Naive thymus-derived CD4-positive, alpha-beta T cell (primary cell): ENCODE data around the gene TRIM54. TPM values are rescaled to one million over a fixed set of nuclear protein-coding genes. Genes with fewer than 3 reads are reported as not detected.
"Not testable (repeated sequence)": the region's sequence is repeated elsewhere in the genome, so short reads cannot be mapped to it uniquely, and the experiment has no call there.

Experiments
- ATAC-seq: fragments of 150-1000 bp; cut with Tn5 transposase; 2 replicates; pipeline ENCODE4 v1.10.0; 2021; ENCODE audit warnings: mild to moderate bottlenecking, moderate library complexity
- CTCF ChIA-PET: fragments of 350-600 bp; sonication (Branson Sonifier 250); formaldehyde crosslinking; loops from one replicate; lab custom pipeline; 2021; ENCODE audit warnings: antibody characterized with exemption; lab: Charles Lee
- POLR2A ChIA-PET: fragments of 350-600 bp; sonication (Branson Sonifier 250); formaldehyde crosslinking; loops from one replicate; lab custom pipeline; 2021; ENCODE audit warnings: antibody characterized with exemption, inconsistent platforms; lab: Charles Lee
- DNase-seq, 9 donors: peaks; one replicate each; pipeline versions ENCODE4 v3.0.0 to v3.0.0-alpha.2; 2020 to 2022; ENCODE audit warnings: mixed read lengths in 1 of 9
- H3K27ac ChIP-seq: one replicate; pipeline ENCODE4 v1.7.0; 2013; ENCODE audit warnings: mild to moderate bottlenecking, low read depth, low read length, moderate library complexity
- H3K27me3 ChIP-seq, 2 donors: one replicate each; pipeline ENCODE4 v1.7.0; 2013; ENCODE audit warnings: low read length in 2 of 2, mild to moderate bottlenecking in 2 of 2, moderate library complexity in 2 of 2; ENCODE audit not compliant: control insufficient read depth in 2 of 2, insufficient read depth in 2 of 2
- H3K36me3 ChIP-seq, 3 experiments: 1 replicate in 2 of 3; 2 replicates in 1 of 3; pipeline ENCODE4 v1.7.0; 2013; ENCODE audit warnings: low read length in 3 of 3, mild to moderate bottlenecking in 3 of 3, moderate library complexity in 1 of 3; ENCODE audit not compliant: insufficient read depth in 3 of 3, control insufficient read depth in 2 of 3
- H3K4me1 ChIP-seq, 2 donors: one replicate each; pipeline ENCODE4 v1.7.0; 2013; ENCODE audit warnings: low read length in 2 of 2, mild to moderate bottlenecking in 2 of 2, moderate library complexity in 1 of 2; ENCODE audit not compliant: control insufficient read depth in 2 of 2, insufficient read depth in 2 of 2
- H3K4me3 ChIP-seq: 2 replicates; pipeline ENCODE4 v1.7.0; 2013; ENCODE audit warnings: mild to moderate bottlenecking, low read length
- H3K9me3 ChIP-seq, 3 experiments: 1 replicate in 2 of 3; 2 replicates in 1 of 3; pipeline ENCODE4 v1.7.0; 2013; ENCODE audit warnings: low read length in 3 of 3; ENCODE audit not compliant: control insufficient read depth in 2 of 3
- H3K27ac Mint-ChIP-seq, 9 donors: one replicate each; pipeline ENCODE4 v1.8.0; 2020 to 2022; ENCODE audit warnings: mixed read lengths in 9 of 9, mild to moderate bottlenecking in 8 of 9, moderate library complexity in 5 of 9, inconsistent platforms in 2 of 9
- H3K27me3 Mint-ChIP-seq, 5 donors: one replicate each; pipeline ENCODE4 v1.8.0; 2021 to 2022; ENCODE audit warnings: mixed read lengths in 5 of 5, mild to moderate bottlenecking in 1 of 5
- H3K36me3 Mint-ChIP-seq, 5 donors: one replicate each; pipeline ENCODE4 v1.8.0; 2020 to 2022; ENCODE audit warnings: mixed read lengths in 5 of 5, mild to moderate bottlenecking in 3 of 5, inconsistent platforms in 1 of 5
- H3K4me1 Mint-ChIP-seq, 7 donors: one replicate each; pipeline ENCODE4 v1.8.0; 2020 to 2022; ENCODE audit warnings: mixed read lengths in 7 of 7, mild to moderate bottlenecking in 3 of 7, inconsistent platforms in 1 of 7
- H3K4me3 Mint-ChIP-seq, 10 donors: one replicate each; pipeline ENCODE4 v1.8.0; 2020 to 2022; ENCODE audit warnings: mild to moderate bottlenecking in 10 of 10, mixed read lengths in 10 of 10, moderate library complexity in 6 of 10, inconsistent platforms in 2 of 10
- H3K9me3 Mint-ChIP-seq, 11 donors: one replicate each; pipeline ENCODE4 v1.8.0; 2020 to 2022; ENCODE audit warnings: mixed read lengths in 11 of 11, mild to moderate bottlenecking in 4 of 11, inconsistent platforms in 1 of 11, moderate library complexity in 1 of 11
- intact Hi-C, 2 donors: fragments of 100-400 bp; cut with micrococcal nuclease; formaldehyde crosslinking; loops; one replicate each; pipeline ENCODE4 v1.15.1; 2023
- polyA plus RNA-seq, 2 donors: library from polyadenylated mRNA; unstranded; fragments of 300-500 nt; fragmentation: Illumina TruSeq; gene quantifications; one replicate each; pipeline ENCODE4 v1.2.3, GENCODE V29; 2021
- total RNA-seq, 6 experiments: library from RNA in 5 of 6; stranded (reverse) in 5 of 6; gene quantifications; 1 replicate in 5 of 6; 2 replicates in 1 of 6; pipeline ENCODE4 v1.2.3 and lab custom pipeline; 2021 to 2026

Gene TRIM54
- total and polyA plus RNA-seq, 7 experiments from 2014 or later: not detected

- H3K9me3 ChIP-seq, DNase-seq, H3K27ac ChIP-seq, H3K27me3 Mint-ChIP-seq, H3K4me3 ChIP-seq, intact Hi-C loops, H3K27me3 ChIP-seq, ATAC-seq, H3K9me3 Mint-ChIP-seq: not testable (repeated sequence)
- POLR2A ChIA-PET: interaction anchor here (0.7 to 4.2 kb wide), 3 partner anchors 11 to 30 kb away, joined by 4 to 21 read pairs (median 4); partner anchors contain the start of gene MPV17
- Mint-ChIP-seq H3K4me1 (peaks cover 37 to 84% (median 69%) of the 10 kb centered on the region in 7 donors), H3K27ac (peak overlapping the region in 3 of 9 donors; percentile 39 to 83 (median 62)), H3K4me3 (peak overlapping the region in 5 of 10 donors; percentile 35 to 100 (median 58)), H3K36me3 (peaks cover 0 to 11% (median 4%) of the 10 kb centered on the region in 5 donors)
- CTCF ChIA-PET: interaction anchor here (0.6 kb wide), 1 partner anchor 50 kb away, joined by 4 read pairs; no protein-coding TSS in a partner anchor
- peaks cover 0 to 12% (median 0%) of the 10 kb centered on the region in 3 experiments for H3K36me3 ChIP-seq
- peaks cover 24 to 36% of the 10 kb centered on the region in 2 donors for H3K4me1 ChIP-seq
Observed at GRCh38 chr2:27353386-27353761, 71.1 kb downstream of the TRIM54 start.

- intact Hi-C loops: no loop called here
- peak overlapping the region in 9 of 10 donors; percentile 42 to 100 (median 65) for H3K4me3 Mint-ChIP-seq
- H3K9me3 ChIP-seq: no peaks in the 10 kb centered on the region
- peak overlapping the region in 4 of 9 donors; percentile 39 to 83 (median 53) for H3K27ac Mint-ChIP-seq
- POLR2A ChIA-PET: interaction anchor here (0.7 to 4.2 kb wide), 4 partner anchors 10 to 36 kb away, joined by 4 to 21 read pairs (median 4); partner anchors contain the start of gene MPV17
- H3K4me3 ChIP-seq: no peak overlapping the region
- H3K4me1 Mint-ChIP-seq: peaks cover 40 to 86% (median 71%) of the 10 kb centered on the region in 7 donors
- H3K27me3 ChIP-seq: no peaks in the 10 kb centered on the region
- DNase-seq (no peak), ATAC-seq (no peak)
- no peak overlapping the region for H3K27ac ChIP-seq
- CTCF ChIA-PET: no interaction called here
- peaks cover 0 to 6% (median 0%) of the 10 kb centered on the region in 11 donors for H3K9me3 Mint-ChIP-seq
- peaks cover 24 to 36% of the 10 kb centered on the region in 2 donors for H3K4me1 ChIP-seq
- H3K36me3 ChIP-seq: peaks cover 0 to 12% (median 0%) of the 10 kb centered on the region in 3 experiments
- no peaks in the 10 kb centered on the region for H3K27me3 Mint-ChIP-seq
- peaks cover 0 to 12% (median 7%) of the 10 kb centered on the region in 5 donors for H3K36me3 Mint-ChIP-seq
Observed at GRCh38 chr2:27353762-27354596, 71.8 kb downstream of the TRIM54 start.

GRCh38 chr2:27354597-27354927, 72.3 kb downstream of the TRIM54 start:
- DNase-seq: no peak
- peaks cover 0 to 6% (median 0%) of the 10 kb centered on the region in 11 donors for H3K9me3 Mint-ChIP-seq
- POLR2A ChIA-PET: interaction anchor here (0.7 to 4.2 kb wide), 2 partner anchors 31 to 37 kb away, joined by 5 to 21 read pairs; partner anchors contain the start of gene MPV17
- Histone ChIP-seq H3K4me1 (peaks cover 24 to 36% of the 10 kb centered on the region in 2 donors), H3K36me3 (peaks cover 0 to 12% (median 0%) of the 10 kb centered on the region in 3 experiments), H3K27me3 (no peaks in the 10 kb centered on the region), H3K9me3 (no peaks in the 10 kb centered on the region), H3K27ac (no peak overlapping the region), H3K4me3 (no peak overlapping the region)
- peaks cover 40 to 81% (median 67%) of the 10 kb centered on the region in 7 donors for H3K4me1 Mint-ChIP-seq
- H3K4me3 Mint-ChIP-seq: peak overlapping the region in 9 of 10 donors; percentile 42 to 100 (median 66)
- intact Hi-C loops: no loop called here
- no peak for ATAC-seq
- peak overlapping the region in 2 of 9 donors; percentile 39 to 52 for H3K27ac Mint-ChIP-seq
- H3K27me3 Mint-ChIP-seq: no peaks in the 10 kb centered on the region
- peaks cover 0 to 11% (median 7%) of the 10 kb centered on the region in 5 donors for H3K36me3 Mint-ChIP-seq
- CTCF ChIA-PET: no interaction called here

- POLR2A ChIA-PET: interaction anchor here (1.0 to 2.9 kb wide), 12 partner anchors 11 to 274 kb away, joined by 3 to 65 read pairs (median 6); partner anchors contain the start of genes ATRAID, EIF2B4, MPV17 and NRBP1
- H3K4me3 Mint-ChIP-seq: peak overlapping the region; percentile 95 to 100 (median 98)
- intact Hi-C loops: loop anchor here (1.0 to 5.0 kb wide), 16 partner anchors 14 to 1324 kb away; partner anchors contain the start of genes IFT172 (in 2 of the 2), NRBP1 (in 2 of the 2), PPM1G (in 2 of the 2) and AGBL5 (in 1 of the 2)
- Histone ChIP-seq H3K4me1 (peaks cover 24 to 36% of the 10 kb centered on the region in 2 donors), H3K9me3 (no peaks in the 10 kb centered on the region), H3K27me3 (no peaks in the 10 kb centered on the region), H3K36me3 (peaks cover 0 to 12% (median 0%) of the 10 kb centered on the region in 3 experiments), H3K27ac (peak overlapping the region; percentile 91), H3K4me3 (peak overlapping the region; percentile 96)
- CTCF ChIA-PET: no interaction called here
- DNase-seq (no peak), ATAC-seq (peak; percentile 34)
- no peaks in the 10 kb centered on the region for H3K27me3 Mint-ChIP-seq
- peaks cover 0 to 8% (median 4%) of the 10 kb centered on the region in 5 donors for H3K36me3 Mint-ChIP-seq
- H3K9me3 Mint-ChIP-seq: peaks cover 0 to 6% (median 0%) of the 10 kb centered on the region in 11 donors
- H3K4me1 Mint-ChIP-seq: peaks cover 40 to 68% (median 60%) of the 10 kb centered on the region in 7 donors
- H3K27ac Mint-ChIP-seq: peak overlapping the region; percentile 96 to 100 (median 99)
Observed at GRCh38 chr2:27356056-27356381, 73.8 kb downstream of the TRIM54 start.

- Histone ChIP-seq H3K36me3 (peaks cover 0 to 12% (median 0%) of the 10 kb centered on the region in 3 experiments), H3K27ac (peak within 1 kb of the TSS; percentile 91), H3K27me3 (no peaks in the 10 kb centered on the region), H3K9me3 (no peaks in the 10 kb centered on the region), H3K4me1 (peaks cover 24 to 34% of the 10 kb centered on the region in 2 donors), H3K4me3 (peak within 1 kb of the TSS; percentile 96)
- peak; percentile 85 for ATAC-seq
- Mint-ChIP-seq H3K27me3 (no peaks in the 10 kb centered on the region), H3K4me3 (peak within 1 kb of the TSS; percentile 95 to 100 (median 98)), H3K4me1 (peaks cover 38 to 63% (median 56%) of the 10 kb centered on the region in 7 donors), H3K9me3 (peaks cover 0 to 6% (median 0%) of the 10 kb centered on the region in 11 donors), H3K27ac (peak within 1 kb of the TSS; percentile 96 to 100 (median 99)), H3K36me3 (peaks cover 0 to 8% (median 4%) of the 10 kb centered on the region in 5 donors)
- peak; percentile 76 to 94 (median 92) for DNase-seq
- POLR2A ChIA-PET: interaction anchor here (1.0 to 2.9 kb wide), 13 partner anchors 12 to 274 kb away, joined by 3 to 65 read pairs (median 5); partner anchors contain the start of genes ATRAID, EIF2B4, MPV17 and NRBP1
- CTCF ChIA-PET: interaction anchor here (1.0 kb wide), 2 partner anchors 13 to 16 kb away, joined by 3 to 4 read pairs; no protein-coding TSS in a partner anchor
- intact Hi-C loops: loop anchor here (1.0 to 5.0 kb wide), 17 partner anchors 14 to 1324 kb away; partner anchors contain the start of genes ATRAID (in 2 of the 2), EIF2B4 (in 2 of the 2), IFT172 (in 2 of the 2) and MPV17 (in 2 of the 2)
Observed at GRCh38 chr2:27356382-27357181, 74.4 kb downstream of the TRIM54 start, which contains the start of gene GTF3C2. Gene GTF3C2, minus strand, starts transcription at chr2:27356764. Its CDS starts 13,210 bp downstream, at chr2:27343554.
